Pancreas (tissue), 10 donors: ENCODE measurements around the gene NFIA. TPM values are rescaled to one million over a fixed set of nuclear protein-coding genes. Genes with fewer than 3 reads are reported as not detected.

Experiments
- ATAC-seq, 4 donors: fragments of 200-7000 bp; cut with Tn5 transposase; one replicate each; pipeline versions ENCODE4 v1.8.0 to v1.9.1; 2020; ENCODE audit warnings: mild to moderate bottlenecking in 4 of 4, moderate library complexity in 4 of 4
- DNase-seq, 6 donors: peaks; one replicate each; pipeline ENCODE4 v3.0.0-alpha.2; 2020
- FAIRE-seq: peaks from 2 replicates; lab custom pipeline; 2012; peaks lifted over from hg19 to GRCh38; lab: Jason Lieb, UNC
- H3K27ac ChIP-seq, 4 donors: fragments of 200-600 bp; sonication (generic); 1 replicate in 3 of 4; 2 replicates in 1 of 4; pipeline versions ENCODE4 v1.5.0 to v1.8.0; 2020
- H3K27me3 ChIP-seq, 4 donors: fragments of 200-600 bp; one replicate each; pipeline ENCODE4 v1.8.0; 2021
- H3K36me3 ChIP-seq, 3 donors: fragments of 200-600 bp; sonication (generic) in 1 of 3; one replicate each; pipeline versions ENCODE4 v1.5.0 to v1.8.0; 2020 to 2021
- H3K4me1 ChIP-seq, 3 donors: fragments of 200-600 bp; one replicate each; pipeline ENCODE4 v1.8.0; 2021
- H3K4me3 ChIP-seq, 4 donors: fragments of 200-600 bp; sonication (generic) in 2 of 4; one replicate each; pipeline versions ENCODE4 v1.5.0 to v1.8.0; 2020 to 2021
- H3K9me3 ChIP-seq, 4 donors: fragments of 200-600 bp; one replicate each; pipeline ENCODE4 v1.8.0; 2021
- CTCF ChIP-seq, 4 donors: fragments of 200-600 bp; sonication (generic) in 3 of 4; IDR thresholded peaks; one replicate each; pipeline versions ENCODE4 v1.5.0 to v1.8.0; 2021; ENCODE audit warnings: antibody characterized with exemption in 4 of 4
- WGBS, 2 donors: extraction: QIAGEN DNeasy Blood & Tissue Kit; methylation state at CpG; one replicate each; pipeline ENCODE4 v1.1.7; 2013; 5-methylcytosine and 5-hydroxymethylcytosine counted together
- intact Hi-C, 3 donors: fragments of 100-400 bp; cut with DNase I; formaldehyde crosslinking; loops; one replicate each; pipeline versions ENCODE4 v1.11.1 to v1.14.2; 2022
- polyA plus RNA-seq, 2 donors: library from polyadenylated mRNA; stranded (reverse); fragments of 200-250 nt; gene quantifications; one replicate each; pipeline ENCODE4 v1.2.3, GENCODE V29; 2013
- total RNA-seq, 6 donors: library from RNA; stranded (reverse); fragmentation: NEBNext Ultra II Directional in 4 of 6; extraction: Animal tissue kit (Norgen Biotek cat#: 25700) in 4 of 6; gene quantifications; one replicate each; pipeline versions ENCODE4 v1.2.1 to v1.2.4, GENCODE V29; 2021 to 2023
- donor health status: healthy with polysubstance abuse.
- donor health status: DM: no; HTN: no; CAD: no; lungs with moderate emphysema.
- donor health status: DM: no; HTN: no; CAD: no.
- donor health status: control.
- donor health status: control.
- donor health status: Bipolar disorder and iron deficiency.
- donor health status: DM: yes; HTN: yes; CAD: no.
- donor health status: DM: no; HTN: no; CAD: no.
- donor health status: DM: no; HTN: no; CAD: no.
- donor health status: DM: yes; HTN: yes; CAD: no.

NFIA gene
- total and polyA plus RNA-seq, 8 donors: 4.9 to 48.1 (median 30.2) TPM

GRCh38 chr1:61379693-61380092, 297.3 kb downstream of the NFIA start:
- no peaks in the 10 kb centered on the region for H3K27me3 ChIP-seq
- no peaks in the 10 kb centered on the region for H3K9me3 ChIP-seq
- H3K36me3 ChIP-seq: peaks cover 0 to 10% (median 4%) of the 10 kb centered on the region in 3 donors
- WGBS, 2 donors: 82 to 86% methylated on average over 2 of the region's 2 CpGs
- no peak for FAIRE-seq
- H3K4me3 ChIP-seq: no peak overlapping the region
- no peak overlapping the region for H3K27ac ChIP-seq
- no peak for DNase-seq
- no peak for TF ChIP-seq CTCF (IDR thresholded peaks at IDR 0.05)
- intact Hi-C loops: no loop called here
- no peaks in the 10 kb centered on the region for H3K4me1 ChIP-seq
- no peak for ATAC-seq

- FAIRE-seq (no peak), DNase-seq (no peak), ATAC-seq (no peak)
- H3K27me3 ChIP-seq: no peaks in the 10 kb centered on the region
- H3K9me3 ChIP-seq: no peaks in the 10 kb centered on the region
- no peaks in the 10 kb centered on the region for H3K4me1 ChIP-seq
- intact Hi-C loops: no loop called here
- H3K36me3 ChIP-seq: peaks cover 0 to 10% (median 4%) of the 10 kb centered on the region in 3 donors
- no peak for TF ChIP-seq CTCF (IDR thresholded peaks at IDR 0.05)
- WGBS, 2 donors: 93% methylated on average over 3 of the region's 3 CpGs
- H3K4me3 ChIP-seq: no peak overlapping the region
- no peak overlapping the region for H3K27ac ChIP-seq
These were observed 298.2 kb downstream of the NFIA start for GRCh38 chr1:61380561-61380960.

GRCh38 chr1:61386323-61386722, 304.0 kb downstream of the NFIA start:
- no peak for ATAC-seq
- no peak for DNase-seq
- TF ChIP-seq CTCF (IDR thresholded peaks at IDR 0.05): no peak
- no peak overlapping the region for H3K27ac ChIP-seq
- no peaks in the 10 kb centered on the region for H3K4me1 ChIP-seq
- no peaks in the 10 kb centered on the region for H3K9me3 ChIP-seq
- H3K4me3 ChIP-seq: no peak overlapping the region
- intact Hi-C loops: no loop called here
- 94 to 96% methylated on average over 3 of the region's 3 CpGs for WGBS, 2 donors
- H3K36me3 ChIP-seq: peaks cover 0 to 10% (median 4%) of the 10 kb centered on the region in 3 donors
- H3K27me3 ChIP-seq: no peaks in the 10 kb centered on the region
- no peak for FAIRE-seq

GRCh38 chr1:61386770-61387169, 304.4 kb downstream of the NFIA start:
- intact Hi-C loops: no loop called here
- no peak for TF ChIP-seq CTCF (IDR thresholded peaks at IDR 0.05)
- Histone ChIP-seq H3K36me3 (peaks cover 0 to 10% (median 4%) of the 10 kb centered on the region in 3 donors), H3K27ac (no peak overlapping the region), H3K27me3 (no peaks in the 10 kb centered on the region), H3K9me3 (no peaks in the 10 kb centered on the region), H3K4me3 (no peak overlapping the region), H3K4me1 (no peaks in the 10 kb centered on the region)
- 96 to 98% methylated on average over 2 of the region's 2 CpGs for WGBS, 2 donors
- FAIRE-seq: no peak
- no peak for DNase-seq
- no peak for ATAC-seq

GRCh38 chr1:61387829-61388228, 305.5 kb downstream of the NFIA start:
- ATAC-seq: no peak
- H3K4me1 ChIP-seq: no peaks in the 10 kb centered on the region
- DNase-seq: no peak
- no peak for TF ChIP-seq CTCF (IDR thresholded peaks at IDR 0.05)
- H3K4me3 ChIP-seq: no peak overlapping the region
- peaks cover 0 to 10% (median 4%) of the 10 kb centered on the region in 3 donors for H3K36me3 ChIP-seq
- no peaks in the 10 kb centered on the region for H3K9me3 ChIP-seq
- 80 to 95% methylated on average over 3 of the region's 3 CpGs for WGBS, 2 donors
- intact Hi-C loops: no loop called here
- no peaks in the 10 kb centered on the region for H3K27me3 ChIP-seq
- H3K27ac ChIP-seq: no peak overlapping the region
- no peak for FAIRE-seq
